ENCODE data around the gene DCUN1D2. TPM values are rescaled to one million over a fixed set of nuclear protein-coding genes. Genes with fewer than 3 reads are reported as not detected.

Gene DCUN1D2
- total RNA-seq, 1 donor from 2014 or later: 29.0 TPM

DNA sequence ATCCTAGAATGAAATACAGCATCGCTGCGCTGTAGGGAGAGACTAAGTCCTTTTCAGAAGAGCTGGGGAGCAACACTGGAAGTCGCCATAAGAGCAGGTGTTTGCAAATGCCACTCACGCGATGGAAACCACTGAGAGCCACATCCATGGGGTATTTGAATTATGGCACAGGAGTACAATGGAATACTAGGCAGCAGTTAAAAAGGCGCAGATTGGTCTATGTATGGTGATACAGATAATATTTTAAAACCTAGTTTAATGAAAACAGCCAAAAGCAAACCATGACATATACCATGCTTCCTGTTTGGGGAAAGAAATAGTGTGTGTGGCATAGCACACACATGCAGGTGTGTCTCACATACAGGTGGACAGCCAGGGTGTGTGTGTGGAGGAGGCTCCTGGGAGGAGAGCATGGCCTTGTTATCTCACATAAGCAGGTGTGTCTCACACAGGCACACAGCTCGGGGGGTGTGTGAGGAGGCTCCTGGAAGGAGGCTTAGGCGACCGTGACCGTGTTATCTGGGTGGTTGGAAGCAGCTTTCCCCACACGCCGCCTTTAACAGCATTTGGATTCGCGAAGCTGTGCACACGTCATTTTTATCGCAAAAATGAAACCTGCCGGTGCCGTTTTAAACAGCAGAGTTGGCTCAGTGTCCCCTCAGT is 70.8 kb downstream of the DCUN1D2 start:
- TF ChIP-seq, protein P1, sequence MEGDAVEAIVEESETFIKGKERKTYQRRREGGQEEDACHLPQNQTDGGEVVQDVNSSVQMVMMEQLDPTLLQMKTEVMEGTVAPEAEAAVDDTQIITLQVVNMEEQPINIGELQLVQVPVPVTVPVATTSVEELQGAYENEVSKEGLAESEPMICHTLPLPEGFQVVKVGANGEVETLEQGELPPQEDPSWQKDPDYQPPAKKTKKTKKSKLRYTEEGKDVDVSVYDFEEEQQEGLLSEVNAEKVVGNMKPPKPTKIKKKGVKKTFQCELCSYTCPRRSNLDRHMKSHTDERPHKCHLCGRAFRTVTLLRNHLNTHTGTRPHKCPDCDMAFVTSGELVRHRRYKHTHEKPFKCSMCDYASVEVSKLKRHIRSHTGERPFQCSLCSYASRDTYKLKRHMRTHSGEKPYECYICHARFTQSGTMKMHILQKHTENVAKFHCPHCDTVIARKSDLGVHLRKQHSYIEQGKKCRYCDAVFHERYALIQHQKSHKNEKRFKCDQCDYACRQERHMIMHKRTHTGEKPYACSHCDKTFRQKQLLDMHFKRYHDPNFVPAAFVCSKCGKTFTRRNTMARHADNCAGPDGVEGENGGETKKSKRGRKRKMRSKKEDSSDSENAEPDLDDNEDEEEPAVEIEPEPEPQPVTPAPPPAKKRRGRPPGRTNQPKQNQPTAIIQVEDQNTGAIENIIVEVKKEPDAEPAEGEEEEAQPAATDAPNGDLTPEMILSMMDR (IDR thresholded peaks at IDR 0.05): no peak
- Mint-ChIP-seq H3K27me3 (ENCODE audit: unreplicated experiment) (peaks cover 3% of the 10 kb centered on the region), H3K36me3 (ENCODE audit: unreplicated experiment) (peaks cover 2% of the 10 kb centered on the region), H3K9me3 (ENCODE audit: unreplicated experiment) (no peaks in the 10 kb centered on the region), H3K4me1 (ENCODE audit: unreplicated experiment) (peaks cover 24% of the 10 kb centered on the region), H3K27ac (ENCODE audit: unreplicated experiment) (no peak overlapping the region), H3K4me3 (ENCODE audit: unreplicated experiment) (no peak overlapping the region)
- DNase-seq (ENCODE audit: extremely low spot score, unreplicated experiment): no peak

DNA sequence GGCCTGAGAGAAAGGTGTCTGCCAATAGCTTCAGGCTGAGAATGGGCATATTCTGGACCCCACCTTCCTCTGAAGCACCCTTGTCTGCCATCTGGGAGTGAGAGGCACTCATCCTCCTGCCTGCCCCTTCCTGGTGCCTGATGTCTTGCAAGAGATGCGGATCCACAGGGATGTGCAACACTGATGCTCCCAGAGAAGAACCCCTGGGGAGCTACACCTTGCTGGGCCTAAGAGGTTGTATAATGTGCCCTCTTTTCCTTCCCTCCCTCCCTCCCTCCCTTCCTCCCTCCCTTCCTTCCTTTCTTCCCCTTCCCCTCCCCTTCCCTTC is 71.8 kb downstream of the DCUN1D2 start:
- H3K27ac Mint-ChIP-seq (ENCODE audit: unreplicated experiment): no peak overlapping the region
- H3K9me3 Mint-ChIP-seq (ENCODE audit: unreplicated experiment): no peaks in the 10 kb centered on the region
- no peak for DNase-seq (ENCODE audit: extremely low spot score, unreplicated experiment)
- H3K4me1 Mint-ChIP-seq (ENCODE audit: unreplicated experiment): peaks cover 32% of the 10 kb centered on the region
- H3K36me3 Mint-ChIP-seq (ENCODE audit: unreplicated experiment): peaks cover 2% of the 10 kb centered on the region
- H3K27me3 Mint-ChIP-seq (ENCODE audit: unreplicated experiment): peaks cover 3% of the 10 kb centered on the region
- TF ChIP-seq, protein P1 (IDR thresholded peaks at IDR 0.05): no peak
- no peak overlapping the region for H3K4me3 Mint-ChIP-seq (ENCODE audit: unreplicated experiment)

DNA sequence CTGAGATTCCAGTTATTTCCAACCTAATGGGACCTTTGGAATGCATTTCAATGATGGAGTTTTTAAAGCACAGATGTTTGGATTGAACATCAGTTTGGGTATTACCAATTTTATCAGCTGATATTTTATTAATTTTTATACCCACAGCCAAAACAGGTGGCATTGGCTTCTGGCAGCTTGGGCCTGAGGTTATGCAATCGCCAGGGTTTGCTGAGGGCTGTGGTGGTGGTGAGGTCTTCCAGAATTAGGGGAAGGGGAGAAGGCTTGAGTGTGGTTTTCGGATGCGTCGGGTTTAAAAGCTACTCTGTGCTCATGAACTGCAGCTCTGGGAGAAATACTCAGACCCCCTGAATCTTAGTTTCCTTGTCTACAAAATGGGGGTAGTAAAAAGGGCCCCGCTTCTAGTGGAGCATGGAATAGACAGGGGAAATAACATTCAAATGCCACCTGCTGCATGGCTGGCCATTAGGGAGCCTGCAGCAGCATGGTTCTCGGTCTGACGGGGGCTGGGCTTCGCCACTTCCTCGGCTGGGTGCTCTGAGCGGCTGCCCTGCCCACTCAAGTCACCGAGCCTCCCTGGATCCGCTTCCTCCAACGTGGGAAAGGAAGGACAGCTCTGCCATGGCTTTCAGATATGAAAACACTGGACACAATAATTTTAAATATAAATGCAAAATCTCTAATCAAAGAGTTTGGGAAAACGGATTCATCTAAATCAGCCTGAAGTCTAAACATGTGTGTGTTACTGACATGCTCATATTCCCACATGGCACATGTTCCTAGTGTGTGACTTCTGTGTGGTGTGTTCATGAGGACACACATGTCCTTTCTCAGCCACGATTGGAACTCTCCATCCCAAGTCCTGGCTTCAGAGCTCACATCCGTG is 72.4 kb downstream of the DCUN1D2 start:
- TF ChIP-seq, protein P1 (IDR thresholded peaks at IDR 0.05): no peak
- H3K27ac Mint-ChIP-seq (ENCODE audit: unreplicated experiment): no peak overlapping the region
- H3K4me3 Mint-ChIP-seq (ENCODE audit: unreplicated experiment): no peak overlapping the region
- H3K36me3 Mint-ChIP-seq (ENCODE audit: unreplicated experiment): peaks cover 2% of the 10 kb centered on the region
- H3K4me1 Mint-ChIP-seq (ENCODE audit: unreplicated experiment): peaks cover 33% of the 10 kb centered on the region
- peaks cover 3% of the 10 kb centered on the region for H3K27me3 Mint-ChIP-seq (ENCODE audit: unreplicated experiment)
- no peaks in the 10 kb centered on the region for H3K9me3 Mint-ChIP-seq (ENCODE audit: unreplicated experiment)
- no peak for DNase-seq (ENCODE audit: extremely low spot score, unreplicated experiment)

DNA sequence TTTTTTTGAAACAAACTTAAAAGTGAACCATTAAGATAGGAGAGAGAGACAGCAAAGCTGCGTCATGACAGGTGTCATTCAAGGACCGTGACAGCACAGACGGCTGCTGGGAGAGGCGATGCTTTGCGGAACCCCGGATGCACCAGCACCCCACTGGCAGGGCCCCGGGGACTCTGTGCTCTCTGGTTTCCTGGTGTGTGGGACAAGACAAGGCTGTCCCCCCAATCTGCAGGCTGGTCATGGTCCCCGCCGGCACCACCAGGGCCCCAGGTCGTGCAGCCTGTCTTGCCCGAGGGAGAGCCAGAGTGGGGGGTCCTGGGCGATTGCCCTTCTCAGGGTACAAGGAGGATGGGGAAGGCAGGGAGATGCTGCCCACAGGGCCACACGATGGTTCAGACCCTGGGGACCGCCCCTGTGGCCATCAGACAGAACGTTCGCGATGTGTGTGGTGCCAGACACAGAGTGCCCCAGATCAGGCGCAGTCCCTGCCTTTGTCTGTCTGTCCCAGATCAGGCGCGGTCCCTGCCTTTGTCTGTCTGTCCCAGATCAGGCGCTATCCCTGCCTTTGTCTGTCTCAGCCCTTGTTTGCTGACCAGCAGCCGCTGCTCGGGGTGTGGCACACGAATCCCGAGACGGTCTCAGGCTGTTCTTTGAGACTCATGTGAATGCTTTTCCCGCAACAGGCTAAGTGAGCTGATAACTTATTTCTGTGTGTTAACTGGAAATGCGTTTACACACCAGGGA is 73.3 kb downstream of the DCUN1D2 start:
- Mint-ChIP-seq H3K27me3 (ENCODE audit: unreplicated experiment) (peaks cover 3% of the 10 kb centered on the region), H3K4me1 (ENCODE audit: unreplicated experiment) (peaks cover 25% of the 10 kb centered on the region), H3K4me3 (ENCODE audit: unreplicated experiment) (no peak overlapping the region), H3K27ac (ENCODE audit: unreplicated experiment) (no peak overlapping the region), H3K36me3 (ENCODE audit: unreplicated experiment) (peaks cover 2% of the 10 kb centered on the region), H3K9me3 (ENCODE audit: unreplicated experiment) (no peaks in the 10 kb centered on the region)
- TF ChIP-seq, protein P1 (IDR thresholded peaks at IDR 0.05): no peak
- no peak for DNase-seq (ENCODE audit: extremely low spot score, unreplicated experiment)

DNA sequence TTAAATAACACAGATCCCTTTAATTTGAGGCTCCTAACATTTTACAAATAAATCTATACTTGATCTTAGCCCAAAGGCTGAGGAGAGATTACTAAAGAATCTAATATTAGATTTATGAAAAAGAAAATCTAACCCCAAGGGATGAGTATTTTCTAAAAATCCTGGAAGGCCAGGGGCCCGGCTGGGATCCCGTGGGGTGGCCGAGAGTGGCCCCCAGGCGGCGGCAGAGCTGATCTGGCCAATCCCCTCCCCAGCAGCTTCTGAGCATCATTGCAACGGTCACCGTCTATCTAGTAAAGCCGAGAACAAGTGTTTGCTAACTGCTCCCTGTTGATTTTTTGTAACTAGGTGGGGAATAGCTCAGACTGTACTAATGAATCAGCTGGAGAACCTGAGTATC is 74.7 kb downstream of the DCUN1D2 start:
- Mint-ChIP-seq H3K36me3 (ENCODE audit: unreplicated experiment) (peaks cover 2% of the 10 kb centered on the region), H3K4me3 (ENCODE audit: unreplicated experiment) (no peak overlapping the region), H3K27me3 (ENCODE audit: unreplicated experiment) (peaks cover 3% of the 10 kb centered on the region), H3K27ac (ENCODE audit: unreplicated experiment) (no peak overlapping the region), H3K4me1 (ENCODE audit: unreplicated experiment) (peaks cover 28% of the 10 kb centered on the region), H3K9me3 (ENCODE audit: unreplicated experiment) (no peaks in the 10 kb centered on the region)
- DNase-seq (ENCODE audit: extremely low spot score, unreplicated experiment): no peak
- TF ChIP-seq, protein P1 (IDR thresholded peaks at IDR 0.05): no peak

Data from osteocyte (in vitro differentiated cells).